ENCODE results near the gene SLC39A1. TPM values are rescaled to one million over a fixed set of nuclear protein-coding genes. Genes with fewer than 3 reads are reported as not detected.

SLC39A1 gene
- total and polyA plus RNA-seq, 2 of the 8 experiments (the other 6 are each of a cell fraction or from before 2014, with no cell fraction given) = 238 to 337 TPM

DNA sequence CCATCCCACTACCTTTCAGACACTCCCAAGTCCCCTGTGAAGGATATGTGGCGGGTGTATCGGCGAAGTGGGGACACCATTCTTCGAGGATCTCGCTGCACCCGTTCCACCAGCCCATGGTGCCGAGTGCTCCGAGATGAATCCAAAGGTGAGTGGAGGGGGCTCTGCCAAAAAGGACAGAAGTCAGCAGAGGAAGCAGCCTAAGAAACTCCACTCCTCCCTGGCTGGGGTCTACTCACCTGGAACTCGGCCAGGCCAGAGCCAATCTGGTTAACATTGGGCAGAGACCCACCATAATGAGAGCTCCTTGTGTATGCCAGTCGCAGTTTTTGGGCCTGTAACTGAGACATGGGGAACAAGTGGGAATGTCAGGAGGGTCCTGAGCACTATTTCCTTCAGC is 8.5 kb downstream of the SLC39A1 start:
- H4K20me1 ChIP-seq (replicated peaks in 1 of 2; ENCODE audit: control insufficient read depth in 1 of 2, insufficient read depth in 2 of 2, low read length in 2 of 2) = peaks cover 9 to 18% of the 10 kb centered on the region in 2 experiments
- no peak overlapping the region for H2BK120ac ChIP-seq (replicated peaks; ENCODE audit: low read depth, low read length)
- H3K14ac ChIP-seq (ENCODE audit: insufficient read length) = no peak overlapping the region
- H2BK5ac ChIP-seq (ENCODE audit: low read depth, low read length) = no peak overlapping the region
- H2AFZ ChIP-seq (ENCODE audit: low read length) = no peak overlapping the region
- H2BK12ac ChIP-seq (ENCODE audit: low read depth, low read length) = no peak overlapping the region
- no peak overlapping the region for H3K27ac ChIP-seq (ENCODE audit: low read depth, low read length)
- H3K4me2 ChIP-seq (ENCODE audit: insufficient read depth in 1 of 2, low read depth in 2 of 2, low read length in 2 of 2) = no peak overlapping the region
- H3K36me3 ChIP-seq (ENCODE audit: control insufficient read depth in 2 of 4, insufficient read depth in 4 of 4, low read length in 3 of 4) = peaks cover 8 to 26% (median 21%) of the 10 kb centered on the region in 4 experiments
- H2AK5ac ChIP-seq (ENCODE audit: low read depth, low read length) = no peak overlapping the region
- CTCF ChIA-PET (ENCODE audit: partially characterized antibody) = interaction anchor here (5.2 to 6.4 kb wide), 2 partner anchors 10 to 31 kb away, joined by 31 read pairs; partner anchors contain the start of genes DENND4B and RAB13
- FAIRE-seq (no peak), DNase-seq (ENCODE audit: low read depth in 1 of 2, low spot score in 2 of 2) (no peak)
- peaks cover 21 to 46% of the 10 kb centered on the region in 2 experiments for H3K79me2 ChIP-seq (ENCODE audit: control insufficient read depth in 1 of 2, insufficient read depth in 2 of 2, low read length in 2 of 2)
- no peak overlapping the region for H4K5ac ChIP-seq (ENCODE audit: insufficient read length, low read depth, low read length)
- H2BK15ac ChIP-seq (ENCODE audit: low read length) = no peak overlapping the region
- peaks cover 24% of the 10 kb centered on the region for H3K79me1 ChIP-seq (ENCODE audit: low read depth, low read length)
- H3K18ac ChIP-seq (ENCODE audit: extremely low read depth, low read length) = no peak overlapping the region
- H3K9ac ChIP-seq (replicated peaks in 1 of 4; ENCODE audit: extremely low read depth in 1 of 4, low read depth in 3 of 4, low read length in 3 of 4) = no peak overlapping the region
- no peak overlapping the region for H3K4me3 ChIP-seq (ENCODE audit: extremely low read depth in 1 of 4, insufficient read depth in 2 of 4, low read depth in 3 of 4, low read length in 4 of 4)
- H2BK20ac ChIP-seq (ENCODE audit: low read length) = no peak overlapping the region
- peaks cover 10% of the 10 kb centered on the region for H3K23me2 ChIP-seq (ENCODE audit: low read depth, low read length)
- H3K23ac ChIP-seq (ENCODE audit: insufficient read length) = no peak overlapping the region
- H3K56ac ChIP-seq (replicated peaks; ENCODE audit: insufficient read length, low read depth, low read length) = no peak overlapping the region
- WGBS, 2 experiments (ENCODE audit: extremely low coverage in 1 of 2, insufficient coverage in 1 of 2, insufficient read length in 1 of 2, insufficient replicate concordance in 2 of 2, low coverage in 1 of 2, low lambda C conversion rate in 2 of 2, missing lambda C conversion rate in 1 of 2) = 96% methylated on average over 10 of the region's 10 CpGs; no CpG with 5 or more reads in 1 of the 2 experiments
- no peaks in the 10 kb centered on the region for H3K9me3 ChIP-seq (ENCODE audit: insufficient read depth in 2 of 2, low read depth in 1 of 2, low read length in 1 of 2)
- no peak overlapping the region for H3K4ac ChIP-seq (replicated peaks; ENCODE audit: insufficient read length, low read depth, low read length)
- H3K27me3 ChIP-seq (replicated peaks in 1 of 4; ENCODE audit: control insufficient read depth in 3 of 4, extremely low read depth in 1 of 4, insufficient read depth in 3 of 4, low read length in 3 of 4) = no peaks in the 10 kb centered on the region
- no peak overlapping the region for H4K91ac ChIP-seq (replicated peaks; ENCODE audit: insufficient read length, low read length)
- POLR2A ChIA-PET (ENCODE audit: partially characterized antibody) = interaction anchor here (1.0 to 8.8 kb wide), 8 partner anchors 9 to 38 kb away, joined by 3 to 156 read pairs (median 6); partner anchors contain the start of genes CREB3L4, DENND4B, JTB and RPS27
- H3K4me1 ChIP-seq (replicated peaks in 1 of 4; ENCODE audit: control insufficient read depth in 3 of 4, insufficient read depth in 4 of 4, low read length in 3 of 4) = peaks cover 0 to 8% (median 2%) of the 10 kb centered on the region in 4 experiments; a peak in 4 of 7 replicates
- H4K8ac ChIP-seq (ENCODE audit: extremely low read depth, insufficient read depth, low read length) = no peak overlapping the region; the same call in 1 of the 2 replicates
- no peak for TF ChIP-seq CEBPB (IDR thresholded peaks at IDR 0.05; ENCODE audit: low read depth, low read length)
- TF ChIP-seq, protein P1, sequence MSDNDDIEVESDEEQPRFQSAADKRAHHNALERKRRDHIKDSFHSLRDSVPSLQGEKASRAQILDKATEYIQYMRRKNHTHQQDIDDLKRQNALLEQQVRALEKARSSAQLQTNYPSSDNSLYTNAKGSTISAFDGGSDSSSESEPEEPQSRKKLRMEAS (IDR thresholded peaks at IDR 0.05) = no peak
- no peak for TF ChIP-seq YY1 (IDR thresholded peaks at IDR 0.05; ENCODE audit: low read depth, low read length)
- TF ChIP-seq RFX5 (IDR thresholded peaks at IDR 0.05; ENCODE audit: borderline replicate concordance, low read depth, low read length) = no peak
- no peak for TF ChIP-seq BCL11A (IDR thresholded peaks at IDR 0.05; ENCODE audit: low read depth in 2 of 2, low read length in 2 of 2)
- TF ChIP-seq POLR2A (IDR thresholded peaks at IDR 0.05; ENCODE audit: control extremely low read depth in 1 of 2, low read depth in 2 of 2, low read length in 2 of 2) = no peak
- no peak for TF ChIP-seq KDM4A (IDR thresholded peaks at IDR 0.05; ENCODE audit: low read depth, low read length, severe bottlenecking)
- no peak for TF ChIP-seq CHD2 (IDR thresholded peaks at IDR 0.05; ENCODE audit: low read length)
- no peak for TF ChIP-seq SP2 (IDR thresholded peaks at IDR 0.05; ENCODE audit: low read length)
- TF ChIP-seq CTCF (IDR thresholded peaks at IDR 0.05; ENCODE audit: control extremely low read depth in 1 of 3, insufficient read depth in 1 of 3, low read depth in 1 of 3, low read length in 3 of 3) = no peak
- TF ChIP-seq CTBP2 (IDR thresholded peaks at IDR 0.05; ENCODE audit: borderline replicate concordance, insufficient read depth, insufficient read length, low read length) = no peak
